H1 (cell line): ENCODE results near the gene COL5A2. TPM values are rescaled to one million over a fixed set of nuclear protein-coding genes. Genes with fewer than 3 reads are reported as not detected.
A peak's percentile ranks its signal among the peaks of the same experiment; 100 is the strongest.

Experiments
- microRNA-seq, 2 experiments: library from miRNA; unstranded; fragments of <30 nt; microRNA quantifications; one replicate each; pipeline versions ENCODE4 to v1.2.0, GENCODE V29; 2016 to 2020; ENCODE audit warnings: borderline microRNAs expressed in 2 of 2, borderline number of aligned reads in 2 of 2, borderline replicate concordance in 1 of 2
- polyA plus RNA-seq, 7 experiments: library from polyadenylated mRNA; depleted of rRNA in 3 of 7; stranded (reverse) in 5 of 7; unstranded in 2 of 7; fragments of >200 nt in 5 of 7; fragments of 200-250 nt in 2 of 7; gene quantifications; 1 replicate in 5 of 7; 2 replicates in 1 of 7; 4 replicates in 1 of 7; pipeline versions ENCODE4 v1.2.1 to v1.2.3, GENCODE V29; 2011 to 2013; ENCODE audit warnings: missing spikeins in 2 of 7, mixed read lengths in 2 of 7
- small RNA-seq: library from polyadenylated mRNA; stranded (forward); fragments of <200 nt; extraction: miRNeasy Mini kit (QIAGEN cat#:217004); gene quantifications from one replicate; pipeline ENCODE3, GENCODE V24; 2013; ENCODE audit not compliant: insufficient read depth
- total RNA-seq: library from RNA; stranded (reverse); fragmentation: NEBNext Ultra II Directional; extraction: Animal tissue kit (Norgen Biotek cat#: 25700); gene quantifications from 2 replicates; pipeline ENCODE4 v1.2.1, GENCODE V29; 2021

The COL5A2 gene
- total and polyA plus RNA-seq, 2 of the 8 experiments (the other 6 are each of a cell fraction or from before 2014, with no cell fraction given), result 4.7 to 24.2 TPM

Small RNAs within 50 kb of the gene (microRNA-seq; reads per million reads assigned to microRNA genes)
- gene MIR3129, result 0.41 to 0.46 reads per million in 2 experiments
- gene MIR3606, result 0 reads per million in 2 experiments

Small RNAs within 50 kb of the gene (small RNA-seq; reads per million reads assigned to genes)
- 6.9 reads per million, percentile 73 among the genes with 10 or more reads in this experiment for gene MIR3129

Other genes with a start within 250 kb of the COL5A2 start
- gene COL3A1, start 205.4 kb downstream of the COL5A2 start, total RNA-seq, result 0.07 TPM in 1 of 2 replicates, not detected in the other
- gene COL3A1, start 205.4 kb downstream of the COL5A2 start, polyA plus RNA-seq (2011; rRNA removed), result 0.06 and 0.11 TPM in 2 replicates